Neutrophil (primary cell): Measurements from ENCODE around the gene GRID2IP.

Experiments
- H3K27ac ChIP-seq: fragments of 200-600 bp; sonication (generic); 2 replicates; pipeline ENCODE4 v1.5.1; 2016; ENCODE audit warnings: mild to moderate bottlenecking, moderate library complexity
- H3K27me3 ChIP-seq: fragments of 200-600 bp; sonication (generic); 2 replicates; pipeline ENCODE4 v1.6.0; 2016; ENCODE audit warnings: mild to moderate bottlenecking
- H3K36me3 ChIP-seq: fragments of 200-600 bp; sonication (generic); 2 replicates; pipeline ENCODE4 v1.5.1; 2017
- H3K4me1 ChIP-seq, 2 experiments: fragments of 200-600 bp in 1 of 2; sonication (generic) in 1 of 2; 1 replicate in 1 of 2; 2 replicates in 1 of 2; pipeline versions ENCODE4 v1.5.1 to v1.6.1; 2013 to 2016; ENCODE audit warnings: low read depth in 1 of 2, low read length in 1 of 2, mild to moderate bottlenecking in 1 of 2, moderate library complexity in 1 of 2; ENCODE audit not compliant: control insufficient read depth in 1 of 2, insufficient read depth in 1 of 2
- H3K4me3 ChIP-seq, 2 experiments: fragments of 200-600 bp in 1 of 2; sonication (generic) in 1 of 2; 1 replicate in 1 of 2; 2 replicates in 1 of 2; pipeline ENCODE4 v1.5.1; 2013 to 2016; ENCODE audit warnings: low read depth in 1 of 2, low read length in 1 of 2, mild to moderate bottlenecking in 1 of 2, moderate library complexity in 1 of 2
- H3K9me3 ChIP-seq: fragments of 200-600 bp; sonication (generic); 2 replicates; pipeline ENCODE4 v1.5.1; 2016
- TF ChIP-seq, protein P1 (sequence below): fragments of 200-600 bp; sonication (generic); IDR thresholded peaks from 2 replicates; pipeline ENCODE4 v1.5.1; 2016; ENCODE audit warnings: antibody characterized with exemption

GRID2IP gene

GRCh38 chr7:6563936-6564770 lies 12.9 kb upstream of the GRID2IP start:
- Histone ChIP-seq H3K9me3 (no peaks in the 10 kb centered on the region), H3K27me3 (no peaks in the 10 kb centered on the region), H3K4me3 (no peak overlapping the region), H3K27ac (no peak overlapping the region), H3K4me1 (peaks cover 0 to 2% of the 10 kb centered on the region in 2 experiments), H3K36me3 (no peaks in the 10 kb centered on the region)
- TF ChIP-seq, protein P1, sequence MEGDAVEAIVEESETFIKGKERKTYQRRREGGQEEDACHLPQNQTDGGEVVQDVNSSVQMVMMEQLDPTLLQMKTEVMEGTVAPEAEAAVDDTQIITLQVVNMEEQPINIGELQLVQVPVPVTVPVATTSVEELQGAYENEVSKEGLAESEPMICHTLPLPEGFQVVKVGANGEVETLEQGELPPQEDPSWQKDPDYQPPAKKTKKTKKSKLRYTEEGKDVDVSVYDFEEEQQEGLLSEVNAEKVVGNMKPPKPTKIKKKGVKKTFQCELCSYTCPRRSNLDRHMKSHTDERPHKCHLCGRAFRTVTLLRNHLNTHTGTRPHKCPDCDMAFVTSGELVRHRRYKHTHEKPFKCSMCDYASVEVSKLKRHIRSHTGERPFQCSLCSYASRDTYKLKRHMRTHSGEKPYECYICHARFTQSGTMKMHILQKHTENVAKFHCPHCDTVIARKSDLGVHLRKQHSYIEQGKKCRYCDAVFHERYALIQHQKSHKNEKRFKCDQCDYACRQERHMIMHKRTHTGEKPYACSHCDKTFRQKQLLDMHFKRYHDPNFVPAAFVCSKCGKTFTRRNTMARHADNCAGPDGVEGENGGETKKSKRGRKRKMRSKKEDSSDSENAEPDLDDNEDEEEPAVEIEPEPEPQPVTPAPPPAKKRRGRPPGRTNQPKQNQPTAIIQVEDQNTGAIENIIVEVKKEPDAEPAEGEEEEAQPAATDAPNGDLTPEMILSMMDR: no peak

GRCh38 chr7:6562106-6562505 lies 10.8 kb upstream of the GRID2IP start:
- TF ChIP-seq, protein P1: no peak
- Histone ChIP-seq H3K36me3 (no peaks in the 10 kb centered on the region), H3K4me3 (no peak overlapping the region), H3K27ac (peak overlapping the region; percentile 51), H3K9me3 (no peaks in the 10 kb centered on the region), H3K27me3 (no peaks in the 10 kb centered on the region), H3K4me1 (no peaks in the 10 kb centered on the region)

DNA sequence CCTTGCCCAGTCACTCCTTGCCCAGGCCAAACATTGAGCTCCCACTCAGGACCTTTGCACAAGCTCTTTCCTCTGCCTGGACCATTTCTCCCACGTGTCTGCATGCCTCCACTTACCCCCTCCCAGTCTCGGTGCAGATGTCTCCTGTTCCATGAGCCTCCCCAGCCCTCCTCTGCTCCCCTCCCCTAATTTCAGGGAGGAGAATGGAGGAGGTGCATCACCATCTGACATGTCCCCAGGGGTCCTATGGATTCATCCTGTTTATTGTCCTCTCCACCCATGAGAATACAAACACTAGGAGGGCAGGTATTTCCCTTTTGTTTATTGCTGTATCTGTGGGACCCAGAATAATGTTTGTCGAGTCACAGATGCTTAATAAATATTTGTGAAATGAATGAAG lies 8.6 kb upstream of the GRID2IP start:
- TF ChIP-seq, protein P1: no peak
- H3K27me3 ChIP-seq: no peaks in the 10 kb centered on the region
- no peaks in the 10 kb centered on the region for H3K36me3 ChIP-seq

GRCh38 chr7:6558837-6559236 lies 7.6 kb upstream of the GRID2IP start:
- Histone ChIP-seq H3K4me3 (no peak overlapping the region), H3K9me3 (no peaks in the 10 kb centered on the region), H3K36me3 (no peaks in the 10 kb centered on the region), H3K4me1 (no peaks in the 10 kb centered on the region), H3K27me3 (no peaks in the 10 kb centered on the region), H3K27ac (no peak overlapping the region)
- TF ChIP-seq, protein P1: no peak

More for the DNA sequence above, 8.6 kb upstream of the GRID2IP start:
- Histone ChIP-seq H3K4me3 (no peak overlapping the region), H3K27ac (no peak overlapping the region), H3K4me1 (no peaks in the 10 kb centered on the region), H3K9me3 (no peaks in the 10 kb centered on the region)

GRCh38 chr7:6556196-6556595 lies 4.9 kb upstream of the GRID2IP start:
- Histone ChIP-seq H3K4me3 (no peak overlapping the region), H3K4me1 (no peaks in the 10 kb centered on the region), H3K27ac (no peak overlapping the region), H3K36me3 (no peaks in the 10 kb centered on the region), H3K27me3 (peaks cover 3% of the 10 kb centered on the region), H3K9me3 (no peaks in the 10 kb centered on the region)
- TF ChIP-seq, protein P1: no peak
